Activated T-cell treated with anti-CD3 and anti-CD28 coated beads, Interleukin-2, amount 50 U/mL, for 24 hours (primary cell): ENCODE data around the gene SERTAD2.
A peak's percentile ranks its signal among the peaks of the same experiment; 100 is the strongest.

Source experiments
- DNase-seq: peaks from one replicate; pipeline ENCODE4 v3.0.0-alpha.2; 2020
- H3K27ac Mint-ChIP-seq: 2 replicates; pipeline ENCODE4 v1.8.0; 2020; ENCODE audit warnings: mild to moderate bottlenecking, mixed read lengths
- H3K27me3 Mint-ChIP-seq: 2 replicates; pipeline ENCODE4 v1.8.0; 2020; ENCODE audit warnings: mixed read lengths
- H3K36me3 Mint-ChIP-seq: 2 replicates; pipeline ENCODE4 v1.8.0; 2020; ENCODE audit warnings: low read depth, mixed read lengths
- H3K4me1 Mint-ChIP-seq: 2 replicates; pipeline ENCODE4 v1.8.0; 2020; ENCODE audit warnings: low read depth, mixed read lengths
- H3K4me3 Mint-ChIP-seq: 2 replicates; pipeline ENCODE4 v1.8.0; 2020; ENCODE audit warnings: mild to moderate bottlenecking, moderate library complexity, mixed read lengths
- H3K9me3 Mint-ChIP-seq: 2 replicates; pipeline ENCODE4 v1.8.0; 2020; ENCODE audit warnings: mixed read lengths

SERTAD2 gene

GRCh38 chr2:64606479-64607363, 47.0 kb downstream of the SERTAD2 start:
- Mint-ChIP-seq H3K9me3 (no peaks in the 10 kb centered on the region), H3K27ac (peak overlapping the region; percentile 93), H3K27me3 (no peaks in the 10 kb centered on the region), H3K36me3 (no peaks in the 10 kb centered on the region), H3K4me3 (peak overlapping the region; percentile 53), H3K4me1 (peaks cover 31% of the 10 kb centered on the region)
- peak; percentile 84 for DNase-seq

GRCh38 chr2:64605991-64606478, 47.7 kb downstream of the SERTAD2 start:
- DNase-seq = no peak
- peak overlapping the region; percentile 93 for H3K27ac Mint-ChIP-seq

GRCh38 chr2:64605026-64605471, 48.7 kb downstream of the SERTAD2 start:
- DNase-seq = no peak
- H3K36me3 Mint-ChIP-seq = no peaks in the 10 kb centered on the region
- H3K27ac Mint-ChIP-seq = no peak overlapping the region
- peaks cover 31% of the 10 kb centered on the region for H3K4me1 Mint-ChIP-seq
- H3K27me3 Mint-ChIP-seq = no peaks in the 10 kb centered on the region
- H3K9me3 Mint-ChIP-seq = no peaks in the 10 kb centered on the region
- H3K4me3 Mint-ChIP-seq = no peak overlapping the region

More at GRCh38 chr2:64605991-64606478, 47.7 kb downstream of the SERTAD2 start:
- no peaks in the 10 kb centered on the region for H3K27me3 Mint-ChIP-seq
- no peaks in the 10 kb centered on the region for H3K9me3 Mint-ChIP-seq
- H3K36me3 Mint-ChIP-seq = no peaks in the 10 kb centered on the region
- peaks cover 31% of the 10 kb centered on the region for H3K4me1 Mint-ChIP-seq
- peak overlapping the region; percentile 22 for H3K4me3 Mint-ChIP-seq

GRCh38 chr2:64604155-64604554, 49.6 kb downstream of the SERTAD2 start:
- Mint-ChIP-seq H3K27ac (no peak overlapping the region), H3K4me1 (peaks cover 36% of the 10 kb centered on the region), H3K36me3 (no peaks in the 10 kb centered on the region), H3K4me3 (no peak overlapping the region), H3K9me3 (no peaks in the 10 kb centered on the region), H3K27me3 (no peaks in the 10 kb centered on the region)
- no peak for DNase-seq

- Mint-ChIP-seq H3K36me3 (no peaks in the 10 kb centered on the region), H3K27ac (no peak overlapping the region), H3K4me3 (no peak overlapping the region), H3K9me3 (no peaks in the 10 kb centered on the region), H3K4me1 (peaks cover 24% of the 10 kb centered on the region), H3K27me3 (no peaks in the 10 kb centered on the region)
- DNase-seq = no peak
Observed at GRCh38 chr2:64602436-64602835, 51.3 kb downstream of the SERTAD2 start.

GRCh38 chr2:64601785-64602391, 51.8 kb downstream of the SERTAD2 start:
- H3K36me3 Mint-ChIP-seq = no peaks in the 10 kb centered on the region
- no peaks in the 10 kb centered on the region for H3K27me3 Mint-ChIP-seq
- H3K4me3 Mint-ChIP-seq = no peak overlapping the region
- H3K4me1 Mint-ChIP-seq = peaks cover 19% of the 10 kb centered on the region
- DNase-seq = no peak
- no peak overlapping the region for H3K27ac Mint-ChIP-seq
- H3K9me3 Mint-ChIP-seq = no peaks in the 10 kb centered on the region

GRCh38 chr2:64601034-64601754, 52.5 kb downstream of the SERTAD2 start:
- H3K4me3 Mint-ChIP-seq = no peak overlapping the region
- no peaks in the 10 kb centered on the region for H3K9me3 Mint-ChIP-seq
- peaks cover 12% of the 10 kb centered on the region for H3K4me1 Mint-ChIP-seq
- DNase-seq = no peak
- no peak overlapping the region for H3K27ac Mint-ChIP-seq
- H3K27me3 Mint-ChIP-seq = no peaks in the 10 kb centered on the region
- H3K36me3 Mint-ChIP-seq = no peaks in the 10 kb centered on the region

GRCh38 chr2:64599469-64599868, 54.2 kb downstream of the SERTAD2 start:
- Mint-ChIP-seq H3K4me3 (no peak overlapping the region), H3K27me3 (no peaks in the 10 kb centered on the region), H3K9me3 (no peaks in the 10 kb centered on the region), H3K36me3 (no peaks in the 10 kb centered on the region), H3K4me1 (peaks cover 14% of the 10 kb centered on the region), H3K27ac (no peak overlapping the region)
- DNase-seq = no peak

- Mint-ChIP-seq H3K27ac (no peak overlapping the region), H3K36me3 (peaks cover 5% of the 10 kb centered on the region), H3K9me3 (no peaks in the 10 kb centered on the region), H3K27me3 (no peaks in the 10 kb centered on the region), H3K4me1 (peaks cover 17% of the 10 kb centered on the region), H3K4me3 (no peak overlapping the region)
- no peak for DNase-seq
Observed at GRCh38 chr2:64598226-64598625, 55.5 kb downstream of the SERTAD2 start.

GRCh38 chr2:64595397-64596176, 58.1 kb downstream of the SERTAD2 start:
- Mint-ChIP-seq H3K4me1 (peaks cover 30% of the 10 kb centered on the region), H3K27me3 (no peaks in the 10 kb centered on the region), H3K4me3 (no peak overlapping the region), H3K36me3 (peaks cover 27% of the 10 kb centered on the region), H3K9me3 (no peaks in the 10 kb centered on the region), H3K27ac (no peak overlapping the region)
- DNase-seq = no peak

- Mint-ChIP-seq H3K27me3 (no peaks in the 10 kb centered on the region), H3K9me3 (no peaks in the 10 kb centered on the region), H3K4me3 (no peak overlapping the region), H3K4me1 (peaks cover 26% of the 10 kb centered on the region), H3K36me3 (peaks cover 37% of the 10 kb centered on the region), H3K27ac (peak overlapping the region; percentile 49)
- no peak for DNase-seq
Observed at GRCh38 chr2:64594226-64594989, 59.3 kb downstream of the SERTAD2 start.

- Mint-ChIP-seq H3K27me3 (no peaks in the 10 kb centered on the region), H3K27ac (no peak overlapping the region), H3K4me1 (peaks cover 24% of the 10 kb centered on the region), H3K9me3 (no peaks in the 10 kb centered on the region), H3K36me3 (peaks cover 49% of the 10 kb centered on the region), H3K4me3 (no peak overlapping the region)
- no peak for DNase-seq
Observed at GRCh38 chr2:64593035-64593655, 60.6 kb downstream of the SERTAD2 start.

- Mint-ChIP-seq H3K4me3 (no peak overlapping the region), H3K36me3 (peaks cover 66% of the 10 kb centered on the region), H3K9me3 (no peaks in the 10 kb centered on the region), H3K4me1 (peaks cover 28% of the 10 kb centered on the region), H3K27ac (peak overlapping the region; percentile 10), H3K27me3 (no peaks in the 10 kb centered on the region)
- DNase-seq = no peak
Observed at GRCh38 chr2:64591188-64591587, 62.5 kb downstream of the SERTAD2 start.
